Activated CD4-positive, CD25-positive, alpha-beta regulatory T cell treated with anti-CD3 and anti-CD28 coated beads, Interleukin-2, amount 50 U/mL, for 24 hours (primary cell): ENCODE measurements around the gene EPHX1.
A peak's percentile ranks its signal among the peaks of the same experiment; 100 is the strongest.

ENCODE experiments used
- ATAC-seq, 2 donors: fragments of 150-1000 bp; cut with Tn5 transposase; one replicate each; pipeline ENCODE4 v1.10.0; 2021; ENCODE audit warnings: mild to moderate bottlenecking in 1 of 2, moderate library complexity in 1 of 2

EPHX1 gene

GRCh38 chr1:225865514-225865913, 55.6 kb downstream of the EPHX1 start:
- ATAC-seq, result peak in 1 of 2 donors; percentile 8

GRCh38 chr1:225866061-225866837, 56.3 kb downstream of the EPHX1 start:
- ATAC-seq, result peak; percentile 99 to 100

GRCh38 chr1:225866981-225867380, 57.1 kb downstream of the EPHX1 start:
- no peak for ATAC-seq

- no peak for ATAC-seq
Measured at GRCh38 chr1:225868631-225869330, 58.9 kb downstream of the EPHX1 start.

DNA sequence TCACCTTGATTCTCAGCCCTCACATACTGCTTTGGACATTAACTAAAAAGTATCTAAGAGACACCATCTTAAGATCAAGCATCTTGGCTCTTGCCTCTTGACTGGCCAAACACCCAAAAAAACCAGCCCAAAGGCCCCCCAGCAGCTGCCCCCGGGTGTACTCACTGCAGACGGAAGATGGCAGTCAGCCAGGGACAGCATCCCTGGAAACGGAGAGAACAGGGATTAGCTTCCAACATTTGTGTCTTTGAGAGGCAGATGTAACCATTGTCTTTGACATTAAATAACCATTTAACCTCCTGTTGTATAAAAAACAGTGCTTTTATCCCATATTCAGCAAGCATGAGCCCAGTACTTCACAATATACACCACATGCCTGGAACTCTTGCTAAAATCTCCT, 61.0 kb downstream of the EPHX1 start:
- ATAC-seq, result no peak

GRCh38 chr1:225871359-225872074, 61.6 kb downstream of the EPHX1 start:
- no peak for ATAC-seq

- no peak for ATAC-seq
Measured at GRCh38 chr1:225872075-225872430, 62.1 kb downstream of the EPHX1 start.

- no peak for ATAC-seq
Measured at GRCh38 chr1:225873281-225873850, 63.4 kb downstream of the EPHX1 start.

GRCh38 chr1:225874431-225874830, 64.5 kb downstream of the EPHX1 start:
- no peak for ATAC-seq

DNA sequence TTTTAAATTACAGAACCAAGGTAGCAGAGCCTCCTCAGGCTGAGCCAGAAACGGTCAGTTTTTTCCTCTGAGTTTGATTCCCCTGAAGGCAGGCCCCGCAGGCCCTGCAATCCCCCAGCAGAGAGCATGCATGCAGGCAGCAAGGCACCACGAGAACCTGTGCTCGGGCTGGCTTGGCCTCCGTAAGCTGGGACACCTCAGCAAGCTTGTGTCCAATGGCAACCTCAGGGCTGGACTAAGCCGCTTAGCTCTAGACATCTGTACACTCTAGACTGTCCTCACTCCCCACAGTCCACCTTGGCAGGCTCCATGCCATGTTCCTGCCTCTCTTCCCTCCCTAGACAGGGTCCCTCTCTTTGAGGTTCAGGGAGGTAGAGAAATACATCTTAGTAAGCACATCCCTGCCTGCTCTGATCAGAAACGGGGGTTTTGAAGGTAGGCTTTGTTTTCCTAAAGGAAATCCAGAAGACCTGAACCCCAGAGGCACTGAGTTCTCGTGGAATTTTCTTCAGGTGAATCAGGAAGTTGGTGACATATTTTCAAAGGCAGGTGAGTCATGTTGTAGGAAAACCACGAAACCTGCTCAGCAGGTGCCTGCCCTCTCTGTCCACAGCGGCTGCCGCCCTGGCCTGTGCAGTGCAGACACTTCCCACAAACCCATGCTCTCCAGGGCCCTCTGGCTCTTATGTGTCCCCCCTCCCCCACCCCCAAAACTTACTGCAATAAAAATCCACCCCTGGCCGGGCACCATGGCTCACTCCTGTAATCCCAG, 65.3 kb downstream of the EPHX1 start:
- ATAC-seq, result no peak

DNA sequence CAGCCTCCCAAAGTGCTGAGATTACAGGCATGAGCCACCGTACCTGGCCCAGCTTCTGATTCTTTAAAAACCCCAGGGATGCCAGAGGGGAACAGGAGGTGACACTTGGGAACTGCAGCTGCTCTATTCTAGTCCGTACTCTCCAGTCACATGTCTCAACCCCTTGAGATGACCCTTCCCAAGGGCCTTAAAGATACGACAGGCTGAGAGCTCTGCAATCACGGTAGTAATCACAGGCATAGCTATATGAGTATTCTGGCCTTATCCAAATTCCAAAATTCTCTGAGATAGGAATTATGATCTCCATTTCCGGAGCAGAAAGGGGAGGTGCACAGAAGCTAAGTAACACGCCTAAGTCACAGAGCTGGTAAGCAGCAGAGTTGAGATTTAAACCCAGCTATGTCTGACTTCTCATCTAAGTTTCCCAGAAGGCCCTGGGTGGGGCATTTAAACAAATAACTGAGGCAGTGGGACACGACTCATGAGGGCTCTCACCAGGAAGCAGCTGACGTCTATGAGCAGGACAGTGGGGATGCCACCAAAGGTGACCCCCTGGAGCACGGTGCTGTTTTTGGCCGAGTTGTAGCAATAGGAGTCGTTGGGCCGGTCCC, 67.1 kb downstream of the EPHX1 start:
- no peak for ATAC-seq

GRCh38 chr1:225877580-225877979, 67.7 kb downstream of the EPHX1 start:
- no peak for ATAC-seq

- ATAC-seq, result no peak
Measured at GRCh38 chr1:225878282-225878681, 68.4 kb downstream of the EPHX1 start.

GRCh38 chr1:225879521-225880221, 69.7 kb downstream of the EPHX1 start:
- peak in 1 of 2 donors; percentile 21 for ATAC-seq

- no peak for ATAC-seq
Measured at GRCh38 chr1:225880222-225880588, 70.3 kb downstream of the EPHX1 start.

- ATAC-seq, result no peak
Measured at GRCh38 chr1:225880636-225881035, 70.7 kb downstream of the EPHX1 start.

- peak; percentile 24 to 30 for ATAC-seq
Measured at GRCh38 chr1:225881081-225881958, 71.4 kb downstream of the EPHX1 start.

DNA sequence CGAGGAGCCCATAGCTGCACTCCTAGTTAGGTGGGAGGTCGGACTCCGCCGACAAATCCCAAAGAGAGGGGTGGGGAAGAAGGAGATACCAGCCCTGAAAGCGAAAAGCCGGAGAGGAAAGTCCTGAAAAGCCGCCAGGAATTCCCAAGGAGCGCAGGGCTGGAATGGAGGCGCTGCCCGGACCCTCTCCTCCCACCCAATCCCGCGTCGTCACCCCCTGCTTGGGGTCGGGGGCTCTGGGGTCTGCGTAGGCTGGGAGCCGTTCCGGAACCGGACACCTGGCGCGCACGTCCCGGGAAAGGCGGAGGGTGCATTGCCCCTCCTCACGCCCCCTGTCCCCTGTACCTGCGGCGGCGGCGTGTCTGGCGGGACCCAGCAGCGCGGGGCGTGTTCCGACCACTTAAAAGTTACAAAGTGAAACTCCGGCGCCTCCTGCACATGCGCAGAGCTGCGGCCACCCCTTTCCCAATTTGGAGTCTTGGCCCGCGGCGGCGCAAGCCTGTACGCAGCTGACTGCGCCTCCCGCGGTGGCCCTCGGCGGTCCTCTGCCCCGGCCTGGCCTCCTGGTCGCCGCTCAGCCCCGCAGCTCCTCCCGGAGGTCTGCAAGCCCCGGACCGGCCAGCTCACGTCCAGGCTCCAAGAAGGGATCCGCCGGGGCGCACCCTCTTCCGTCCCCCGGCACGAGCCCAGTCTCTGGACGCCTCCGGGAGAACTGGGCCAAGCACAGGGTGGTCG, 72.2 kb downstream of the EPHX1 start, which contains the start of gene TMEM63A:
Gene TMEM63A (minus strand): TSS at position 422 of the 735 bp plus-strand sequence. CDS start 4,800 bp downstream, outside the sequence.
- ATAC-seq, result peak; percentile 74 to 76
